Measurements from ENCODE around the gene CCDC142.

GRCh38 chr2:74472945-74473258, 9.9 kb downstream of the CCDC142 start:
- TF ChIP-seq CTCF (IDR thresholded peaks at IDR 0.05) (no peak), POLR2A (IDR thresholded peaks at IDR 0.05) (no peak)

Data from thyroid gland (tissue), 4 donors.